Muscle layer of colon (tissue), 2 donors: ENCODE measurements around the gene EIF5A.
"Not testable (repeated sequence)": the region's sequence is repeated elsewhere in the genome, so short reads cannot be mapped to it uniquely, and the experiment has no call there.

Source experiments
- H3K27ac ChIP-seq: one replicate; pipeline ENCODE4 v1.7.0; 2013; ENCODE audit warnings: low read depth, mild to moderate bottlenecking, low read length, moderate library complexity
- H3K27me3 ChIP-seq, 2 donors: one replicate each; pipeline ENCODE4 v1.7.0; 2013; ENCODE audit warnings: low read length in 2 of 2, mild to moderate bottlenecking in 2 of 2; ENCODE audit not compliant: insufficient read depth in 2 of 2, control insufficient read depth in 1 of 2
- H3K36me3 ChIP-seq: one replicate; pipeline ENCODE4 v1.7.0; 2013; ENCODE audit warnings: mild to moderate bottlenecking, low read length; ENCODE audit not compliant: insufficient read depth
- H3K4me1 ChIP-seq: one replicate; pipeline ENCODE4 v1.7.0; 2013; ENCODE audit warnings: mild to moderate bottlenecking, low read length; ENCODE audit not compliant: insufficient read depth
- H3K4me3 ChIP-seq, 2 donors: one replicate each; pipeline ENCODE4 v1.7.0; 2013; ENCODE audit warnings: low read length in 2 of 2, low read depth in 1 of 2, mild to moderate bottlenecking in 1 of 2, moderate library complexity in 1 of 2
- H3K9ac ChIP-seq: one replicate; pipeline ENCODE4 v1.7.0; 2013; ENCODE audit warnings: low read length
- H3K9me3 ChIP-seq: one replicate; pipeline ENCODE4 v1.7.0; 2013; ENCODE audit warnings: mild to moderate bottlenecking, low read length
- donor health status: abdominal sarcoma.
- donor health status: Adenocarcinoma of cecum.

The EIF5A gene

DNA sequence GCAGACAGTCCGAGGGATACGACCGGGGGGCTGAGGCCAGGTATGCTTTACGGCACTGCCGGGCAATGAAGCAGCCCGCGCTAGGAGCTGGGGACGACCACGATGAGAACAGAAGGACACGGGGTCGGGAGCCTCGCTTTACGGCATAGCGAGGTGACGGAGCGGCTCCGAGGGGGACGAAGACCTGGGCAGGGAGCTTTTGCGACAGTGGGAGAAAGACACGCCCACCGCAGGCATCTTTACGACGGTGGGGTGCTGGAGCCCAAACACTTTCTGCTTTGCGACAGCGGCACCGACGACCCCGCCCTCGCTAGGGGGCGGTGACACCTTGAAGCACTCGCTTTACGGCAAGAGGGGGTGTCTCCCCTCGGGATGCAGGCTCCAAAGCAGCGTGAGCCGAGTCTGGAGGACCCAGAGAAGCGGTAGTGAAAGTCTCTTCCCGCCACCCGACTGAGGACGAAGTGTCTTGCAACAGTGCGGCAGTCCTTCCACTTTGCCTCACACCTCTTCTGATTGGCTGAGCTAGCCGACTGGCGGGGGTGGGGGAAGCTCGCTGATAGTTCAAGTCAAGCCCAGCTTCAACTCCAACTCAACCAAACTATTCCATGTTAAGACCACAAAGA is 22.1 kb downstream of the EIF5A start:
- H3K9me3 ChIP-seq: no peaks in the 10 kb centered on the region
- H3K27me3 ChIP-seq: no peaks in the 10 kb centered on the region
- peaks cover 21% of the 10 kb centered on the region for H3K4me1 ChIP-seq
- peaks cover 18% of the 10 kb centered on the region for H3K36me3 ChIP-seq
- peak overlapping the region; percentile 98 for H3K27ac ChIP-seq
- peak overlapping the region; percentile 68 to 98 for H3K4me3 ChIP-seq
- H3K9ac ChIP-seq: peak overlapping the region; percentile 91

DNA sequence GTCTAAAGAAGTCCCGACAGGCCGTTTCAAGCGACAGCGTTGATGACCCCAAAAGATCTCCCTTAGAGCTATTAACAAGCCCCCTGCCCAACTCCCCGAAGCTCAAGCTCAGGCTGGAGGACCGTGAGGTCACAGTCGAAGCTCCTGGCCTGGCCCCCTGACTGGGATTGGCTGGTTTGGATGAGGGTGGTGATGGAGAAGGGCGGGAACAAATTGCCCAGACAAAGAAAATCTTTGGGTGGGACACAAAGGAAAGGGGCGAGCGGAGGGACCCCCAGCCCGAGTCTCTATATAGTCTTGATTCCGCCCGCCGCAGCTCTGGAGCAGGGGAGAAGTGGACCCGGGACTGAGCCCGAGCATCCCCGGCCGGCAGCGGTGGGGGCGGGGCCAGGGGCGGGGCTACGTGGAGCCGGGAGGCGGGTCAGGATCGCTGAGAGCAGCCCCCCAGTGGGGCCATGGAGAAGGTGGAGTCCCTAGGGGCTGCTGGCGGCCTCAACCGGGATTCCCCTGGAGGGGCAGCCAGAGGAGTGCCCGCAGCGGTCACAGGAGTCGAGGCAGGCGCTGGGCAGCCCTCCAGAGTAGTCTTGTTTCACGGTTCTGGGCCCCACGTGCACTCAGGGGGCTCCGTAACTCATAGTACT is 22.7 kb downstream of the EIF5A start:
- H3K4me3 ChIP-seq: peak overlapping the region; percentile 68 to 98
- H3K9me3 ChIP-seq: no peaks in the 10 kb centered on the region
- peaks cover 21% of the 10 kb centered on the region for H3K4me1 ChIP-seq
- H3K27ac ChIP-seq: peak overlapping the region; percentile 98
- peaks cover 0 to 1% of the 10 kb centered on the region in 2 donors for H3K27me3 ChIP-seq
- H3K36me3 ChIP-seq: peaks cover 15% of the 10 kb centered on the region
- peak overlapping the region; percentile 91 for H3K9ac ChIP-seq

DNA sequence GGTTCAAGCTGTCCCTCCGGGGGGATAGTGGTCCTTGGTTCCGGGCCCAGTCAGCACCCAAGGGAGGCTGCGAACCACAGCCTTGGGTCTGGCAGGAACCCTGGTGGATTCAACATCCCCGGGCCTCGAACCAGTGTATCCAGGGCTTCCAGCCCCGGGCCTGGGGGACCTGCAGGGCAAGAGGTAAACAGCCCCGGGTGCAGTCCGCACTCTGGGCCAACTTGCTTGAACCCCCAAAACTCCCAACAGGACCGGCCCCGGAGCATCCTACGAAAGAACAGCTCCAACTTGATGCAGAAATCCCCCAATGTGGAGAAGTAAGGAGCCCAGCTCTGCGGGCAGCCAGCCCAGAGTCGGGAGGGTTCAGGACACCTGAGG is 23.2 kb downstream of the EIF5A start:
- H3K9ac ChIP-seq: peak overlapping the region; percentile 47
- peaks cover 0 to 6% of the 10 kb centered on the region in 2 donors for H3K27me3 ChIP-seq
- H3K4me1 ChIP-seq: peaks cover 21% of the 10 kb centered on the region
- peak overlapping the region; percentile 98 for H3K27ac ChIP-seq
- no peaks in the 10 kb centered on the region for H3K9me3 ChIP-seq
- H3K36me3 ChIP-seq: peaks cover 14% of the 10 kb centered on the region
- H3K4me3 ChIP-seq: peak overlapping the region; percentile 68 to 98

DNA sequence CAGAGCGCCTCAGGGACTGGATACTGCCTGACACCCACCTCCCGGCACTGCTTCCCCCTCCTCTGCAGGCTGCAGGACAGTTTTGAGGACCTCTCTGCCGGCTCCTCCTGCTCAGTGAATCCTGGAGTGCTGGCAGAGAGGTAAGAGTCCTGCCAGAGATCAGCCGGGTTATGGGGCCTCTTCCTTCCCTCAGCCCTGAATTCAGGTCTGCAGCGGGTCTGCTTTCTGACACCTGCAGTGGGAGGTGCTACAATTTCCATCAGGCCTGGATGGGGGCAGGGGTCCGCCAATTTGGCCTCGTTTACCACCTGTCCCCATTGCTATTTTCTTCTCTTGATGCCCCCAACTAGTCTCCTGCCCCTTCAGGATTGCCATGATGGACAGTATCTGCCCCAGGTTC is 24.7 kb downstream of the EIF5A start:
- Histone ChIP-seq H3K36me3 (peaks cover 1% of the 10 kb centered on the region), H3K27ac (no peak overlapping the region), H3K4me1 (peaks cover 21% of the 10 kb centered on the region), H3K27me3 (peaks cover 0 to 21% of the 10 kb centered on the region in 2 donors), H3K9ac (no peak overlapping the region), H3K4me3 (no peak overlapping the region), H3K9me3 (no peaks in the 10 kb centered on the region)

DNA sequence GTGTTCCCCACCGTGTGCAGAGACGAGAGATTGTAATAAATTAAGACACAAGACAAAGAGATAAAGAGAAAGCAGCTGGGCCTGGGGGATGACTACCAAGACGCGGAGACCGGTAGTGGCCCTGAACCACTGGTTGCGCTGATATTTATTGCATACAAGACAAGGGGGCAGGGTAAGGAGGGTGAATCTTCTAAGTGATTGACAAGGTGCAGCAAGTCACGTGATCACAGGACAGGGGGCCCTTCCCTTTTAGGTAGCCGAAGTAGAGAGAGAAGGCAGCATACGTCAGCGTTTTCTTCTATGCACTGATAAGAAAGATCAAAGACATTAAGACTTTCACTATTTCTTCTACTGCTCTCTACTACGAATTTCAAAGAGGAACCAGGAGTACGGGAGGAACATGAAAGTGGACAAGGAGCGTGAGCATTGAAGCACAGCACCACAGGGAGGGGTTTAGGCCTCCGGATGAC is 25.2 kb downstream of the EIF5A start:
- H3K4me3 ChIP-seq, H3K27ac ChIP-seq, H3K9ac ChIP-seq, H3K9me3 ChIP-seq, H3K36me3 ChIP-seq: not testable (repeated sequence)
- Histone ChIP-seq H3K27me3 (peaks cover 0 to 24% of the 10 kb centered on the region in 2 donors), H3K4me1 (peaks cover 20% of the 10 kb centered on the region)

DNA sequence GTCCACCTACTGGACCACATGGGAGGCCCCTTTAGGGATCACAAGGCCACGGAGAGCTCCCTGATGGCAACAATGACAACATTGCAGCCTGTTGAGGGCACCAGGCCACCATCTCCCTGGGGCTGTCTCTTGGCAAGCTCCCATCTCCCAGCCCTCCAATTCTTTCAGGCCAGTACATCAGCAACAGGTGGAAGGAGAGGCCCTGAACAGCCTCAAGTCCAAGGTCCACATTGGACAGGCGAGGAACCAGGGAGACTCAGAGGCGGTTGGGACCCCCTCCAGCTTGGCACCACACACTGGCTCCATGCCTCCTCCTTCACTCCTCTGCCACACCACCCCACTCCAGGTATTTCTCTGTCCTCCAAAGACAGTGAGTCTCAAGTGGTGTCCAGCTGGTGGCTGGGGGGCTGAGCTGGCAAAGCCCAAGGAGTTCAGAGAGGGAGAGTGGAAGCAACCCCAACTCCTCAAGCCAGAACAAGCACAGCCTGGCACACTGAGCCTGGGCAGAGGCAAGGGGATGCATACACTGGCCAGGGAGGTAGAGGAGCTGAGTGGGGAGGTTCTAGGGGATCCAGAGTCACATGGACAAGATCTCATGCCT is 27.6 kb downstream of the EIF5A start:
- no peak overlapping the region for H3K9ac ChIP-seq
- H3K36me3 ChIP-seq: no peaks in the 10 kb centered on the region
- no peaks in the 10 kb centered on the region for H3K9me3 ChIP-seq
- no peak overlapping the region for H3K4me3 ChIP-seq
- H3K4me1 ChIP-seq: peaks cover 8% of the 10 kb centered on the region
- H3K27me3 ChIP-seq: peaks cover 0 to 31% of the 10 kb centered on the region in 2 donors
- H3K27ac ChIP-seq: no peak overlapping the region

DNA sequence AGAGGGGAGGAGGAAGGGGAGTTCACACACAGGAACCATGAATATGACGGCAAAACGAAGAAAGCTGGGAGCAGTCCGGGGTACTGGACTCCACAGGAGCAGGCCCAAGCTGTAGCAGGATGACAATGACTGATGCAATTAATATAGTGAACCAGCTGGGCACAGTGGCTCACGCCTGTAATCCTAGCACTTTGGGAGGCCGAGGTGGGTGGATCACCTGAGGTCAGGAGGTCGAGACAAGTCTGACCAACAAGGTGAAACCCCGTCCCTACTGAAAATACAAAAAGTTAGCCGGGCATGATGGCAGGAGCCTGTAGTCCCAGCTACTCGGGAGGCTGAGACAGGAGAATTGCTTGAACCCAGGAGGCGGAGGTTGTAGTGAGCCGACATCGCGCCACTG is 28.3 kb downstream of the EIF5A start:
- not testable (repeated sequence) for H3K9me3 ChIP-seq, H3K27ac ChIP-seq, H3K4me3 ChIP-seq, H3K9ac ChIP-seq, H3K4me1 ChIP-seq, H3K36me3 ChIP-seq
- H3K27me3 ChIP-seq: peaks cover 0 to 35% of the 10 kb centered on the region in 2 donors

DNA sequence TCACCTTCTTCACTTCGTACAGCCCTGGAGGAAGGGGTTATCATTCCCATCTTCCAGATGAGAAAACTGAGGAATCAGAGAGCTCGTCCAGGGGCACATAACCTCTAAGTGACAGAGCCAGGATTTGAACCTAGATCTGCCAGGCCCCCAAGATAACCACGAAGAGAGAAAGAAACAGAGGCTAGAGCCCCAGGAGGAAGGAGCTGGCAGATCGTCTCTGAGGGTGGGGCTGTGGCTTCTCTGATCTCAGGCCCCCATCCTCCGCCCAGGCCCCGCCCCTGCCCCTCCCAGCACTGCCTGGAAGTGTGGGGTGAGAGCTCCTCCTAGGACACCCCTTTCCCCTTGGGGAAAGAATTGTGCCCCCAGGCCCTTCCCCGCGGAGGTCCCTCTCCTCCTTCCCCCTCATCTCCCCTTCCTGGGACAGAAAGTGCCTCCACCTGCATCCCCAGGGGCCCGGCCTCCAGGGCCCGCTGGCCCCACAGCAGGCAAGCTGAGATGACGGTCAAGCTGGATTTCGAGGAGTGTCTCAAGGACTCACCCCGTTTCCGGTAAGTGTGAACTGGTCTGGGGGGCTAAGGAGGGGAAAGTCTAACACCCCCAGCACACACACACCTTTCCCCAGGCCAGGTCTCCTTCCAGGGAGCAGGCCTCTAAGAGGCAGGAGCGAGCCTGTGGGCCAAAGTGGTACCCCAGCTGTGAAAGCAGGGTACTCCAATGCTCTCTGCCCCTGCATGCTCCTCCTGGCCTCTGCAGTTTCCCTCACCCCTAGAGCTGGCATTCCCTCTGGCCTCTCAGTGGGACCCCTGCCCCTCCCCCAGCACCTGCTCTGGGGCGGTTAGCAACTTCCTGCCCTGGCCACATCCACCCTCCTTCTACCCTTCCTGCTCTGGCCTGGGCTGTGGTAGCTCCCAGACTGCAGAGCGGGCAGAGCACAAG is 29.1 kb downstream of the EIF5A start, which contains the start of gene ACAP1:
Gene ACAP1, plus strand, starts transcription at position 290 of the 936 bp plus-strand sequence. Its CDS starts 206 bp downstream, at position 496.
- H3K4me1 ChIP-seq: no peaks in the 10 kb centered on the region
- no peaks in the 10 kb centered on the region for H3K9me3 ChIP-seq
- no peak within 1 kb of the TSS for H3K27ac ChIP-seq
- H3K4me3 ChIP-seq: no peak within 1 kb of the TSS
- no peaks in the 10 kb centered on the region for H3K36me3 ChIP-seq
- H3K27me3 ChIP-seq: peaks cover 0 to 42% of the 10 kb centered on the region in 2 donors
- H3K9ac ChIP-seq: no peak within 1 kb of the TSS

DNA sequence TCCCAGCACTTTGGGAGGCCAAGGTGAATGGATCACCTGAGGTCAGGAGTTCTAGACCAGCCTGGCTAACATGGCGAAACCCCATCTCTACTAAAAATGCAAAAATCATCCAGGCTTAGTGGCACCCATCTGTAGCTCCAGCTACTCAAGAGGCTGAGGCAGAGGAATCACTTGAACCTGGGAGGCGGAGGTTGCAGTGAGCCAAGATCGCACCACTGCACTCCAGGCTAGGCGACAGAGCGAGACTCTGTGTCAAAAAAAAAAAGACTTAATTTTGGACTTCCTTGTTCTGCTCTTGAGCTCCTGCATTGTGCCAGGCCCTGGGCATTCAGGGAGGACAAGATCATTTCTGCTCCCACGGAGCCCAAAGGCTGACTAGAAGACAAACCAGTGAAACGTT is 30.2 kb downstream of the EIF5A start:
- H3K27ac ChIP-seq, H3K4me3 ChIP-seq, H3K9me3 ChIP-seq, H3K9ac ChIP-seq, H3K36me3 ChIP-seq, H3K4me1 ChIP-seq: not testable (repeated sequence)
- peaks cover 0 to 47% of the 10 kb centered on the region in 2 donors for H3K27me3 ChIP-seq

DNA sequence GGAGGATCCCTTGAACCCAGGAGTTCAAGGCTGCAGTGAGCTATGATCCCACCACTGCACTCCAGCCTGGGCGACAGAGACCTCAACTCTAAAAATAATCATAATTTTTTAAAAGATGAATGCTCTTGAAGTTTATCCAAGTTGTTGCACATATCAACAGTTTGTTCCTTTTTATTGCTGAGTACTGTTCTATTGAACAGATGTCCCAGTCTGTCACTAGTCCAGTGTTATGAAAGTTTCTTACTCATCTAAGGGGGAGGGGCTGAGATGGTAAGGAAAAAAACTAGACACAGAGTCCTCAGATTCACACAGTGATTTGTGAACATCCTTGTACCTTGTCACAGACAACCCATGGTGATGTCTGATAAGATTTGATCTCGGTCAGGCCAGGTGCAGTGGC is 32.8 kb downstream of the EIF5A start:
- H3K4me1 ChIP-seq: no peaks in the 10 kb centered on the region
- H3K36me3 ChIP-seq: no peaks in the 10 kb centered on the region
- H3K9me3 ChIP-seq: no peaks in the 10 kb centered on the region
- H3K27ac ChIP-seq: no peak overlapping the region
- H3K27me3 ChIP-seq: peaks cover 0 to 55% of the 10 kb centered on the region in 2 donors
- no peak overlapping the region for H3K9ac ChIP-seq
- H3K4me3 ChIP-seq: no peak overlapping the region

DNA sequence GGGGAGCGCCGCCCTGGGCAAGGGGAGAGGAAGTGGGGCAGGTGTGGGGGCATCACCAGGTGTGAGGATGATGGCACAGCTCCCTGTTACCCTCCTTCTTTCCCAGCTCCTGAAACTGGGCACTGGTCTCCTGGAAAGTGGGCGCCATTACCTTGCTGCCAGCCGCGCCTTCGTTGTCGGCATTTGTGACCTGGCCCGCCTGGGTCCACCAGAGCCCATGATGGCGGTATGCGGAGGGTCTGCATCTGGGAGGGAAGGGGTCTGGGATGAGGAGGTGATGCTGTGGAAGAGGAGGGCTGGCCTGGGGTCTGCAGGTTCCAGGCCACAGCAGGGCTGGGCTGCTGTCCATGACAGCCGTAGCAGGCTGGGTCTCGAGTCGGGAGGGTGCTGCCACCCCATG is 34.4 kb downstream of the EIF5A start:
- Histone ChIP-seq H3K9me3 (no peaks in the 10 kb centered on the region), H3K27ac (no peak overlapping the region), H3K4me1 (no peaks in the 10 kb centered on the region), H3K36me3 (no peaks in the 10 kb centered on the region), H3K9ac (no peak overlapping the region), H3K4me3 (no peak overlapping the region), H3K27me3 (peaks cover 0 to 39% of the 10 kb centered on the region in 2 donors)
